ENCODE data around the gene CNDP2.

Gene CNDP2

GRCh38 chr18:74478880-74479279 lies 17.3 kb upstream of the CNDP2 start:
- no peak for ATAC-seq
- TF ChIP-seq CREB5 (CRISPR knock-in tag; IDR thresholded peaks at IDR 0.05; ENCODE audit: low read depth): no peak
- no peak for TF ChIP-seq TOX (CRISPR knock-in tag; IDR thresholded peaks at IDR 0.05; ENCODE audit: borderline replicate concordance)

GRCh38 chr18:74479486-74480148 lies 16.5 kb upstream of the CNDP2 start:
- TF ChIP-seq ZNF70 (CRISPR knock-in tag; IDR thresholded peaks at IDR 0.05) (no peak), ISL1 (CRISPR knock-in tag; IDR thresholded peaks at IDR 0.05) (no peak), SNAI2 (CRISPR knock-in tag; IDR thresholded peaks at IDR 0.05) (no peak), TCF4 (CRISPR knock-in tag; IDR thresholded peaks at IDR 0.05; ENCODE audit: borderline replicate concordance) (no peak), OSR1 (CRISPR knock-in tag; IDR thresholded peaks at IDR 0.05) (no peak), CSRNP3 (CRISPR knock-in tag; IDR thresholded peaks at IDR 0.05) (no peak), ARNTL (CRISPR knock-in tag; IDR thresholded peaks at IDR 0.05; ENCODE audit: borderline replicate concordance, low read depth) (no peak)
- no peak for ATAC-seq

GRCh38 chr18:74480149-74480651 lies 16.0 kb upstream of the CNDP2 start:
- no peak for ATAC-seq

GRCh38 chr18:74482697-74483096 lies 13.5 kb upstream of the CNDP2 start:
- TF ChIP-seq RARB (CRISPR knock-in tag; IDR thresholded peaks at IDR 0.05): no peak
- TF ChIP-seq ESRRG (CRISPR knock-in tag; IDR thresholded peaks at IDR 0.05): no peak
- no peak for TF ChIP-seq ARNTL (CRISPR knock-in tag; IDR thresholded peaks at IDR 0.05; ENCODE audit: borderline replicate concordance, low read depth)
- no peak for TF ChIP-seq OSR1 (CRISPR knock-in tag; IDR thresholded peaks at IDR 0.05)
- no peak for TF ChIP-seq ZNF70 (CRISPR knock-in tag; IDR thresholded peaks at IDR 0.05)
- TF ChIP-seq ZC3H10 (CRISPR knock-in tag; IDR thresholded peaks at IDR 0.05): no peak
- no peak for TF ChIP-seq PPARA (CRISPR knock-in tag; IDR thresholded peaks at IDR 0.05; ENCODE audit: borderline replicate concordance)
- TF ChIP-seq ZNF8 (CRISPR knock-in tag; IDR thresholded peaks at IDR 0.05): no peak
- no peak for TF ChIP-seq CSRNP3 (CRISPR knock-in tag; IDR thresholded peaks at IDR 0.05)
- no peak for TF ChIP-seq CREB5 (CRISPR knock-in tag; IDR thresholded peaks at IDR 0.05; ENCODE audit: low read depth)
- TF ChIP-seq ZNF565 (CRISPR knock-in tag; conservative IDR thresholded peaks at IDR 0.05; ENCODE audit: low read depth): no peak
- no peak for TF ChIP-seq BACH2 (CRISPR knock-in tag; IDR thresholded peaks at IDR 0.05; ENCODE audit: borderline replicate concordance)
- no peak for TF ChIP-seq ISL1 (CRISPR knock-in tag; IDR thresholded peaks at IDR 0.05)
- no peak for TF ChIP-seq CSDC2 (CRISPR knock-in tag; IDR thresholded peaks at IDR 0.05)
- ATAC-seq: no peak

More at GRCh38 chr18:74480149-74480651, 16.0 kb upstream of the CNDP2 start:
- TF ChIP-seq ZNF70 (CRISPR knock-in tag; IDR thresholded peaks at IDR 0.05) (no peak), ZNF565 (CRISPR knock-in tag; conservative IDR thresholded peaks at IDR 0.05; ENCODE audit: low read depth) (no peak), CSRNP3 (CRISPR knock-in tag; IDR thresholded peaks at IDR 0.05) (no peak), ZNF8 (CRISPR knock-in tag; IDR thresholded peaks at IDR 0.05) (no peak), ZFP3 (CRISPR knock-in tag; IDR thresholded peaks at IDR 0.05) (no peak), PPARA (CRISPR knock-in tag; IDR thresholded peaks at IDR 0.05; ENCODE audit: borderline replicate concordance) (no peak), ZFP30 (CRISPR knock-in tag; IDR thresholded peaks at IDR 0.05) (no peak), SNAI2 (CRISPR knock-in tag; IDR thresholded peaks at IDR 0.05) (no peak), BACH2 (CRISPR knock-in tag; IDR thresholded peaks at IDR 0.05; ENCODE audit: borderline replicate concordance) (no peak)

Measured in SK-N-SH treated with all-trans-retinoic acid at 6 μM for 48 hours (cell line).